ENCODE data around the gene COA6.
"Not testable (repeated sequence)": the region's sequence is repeated elsewhere in the genome, so short reads cannot be mapped to it uniquely, and the experiment has no call there.

Gene COA6

DNA sequence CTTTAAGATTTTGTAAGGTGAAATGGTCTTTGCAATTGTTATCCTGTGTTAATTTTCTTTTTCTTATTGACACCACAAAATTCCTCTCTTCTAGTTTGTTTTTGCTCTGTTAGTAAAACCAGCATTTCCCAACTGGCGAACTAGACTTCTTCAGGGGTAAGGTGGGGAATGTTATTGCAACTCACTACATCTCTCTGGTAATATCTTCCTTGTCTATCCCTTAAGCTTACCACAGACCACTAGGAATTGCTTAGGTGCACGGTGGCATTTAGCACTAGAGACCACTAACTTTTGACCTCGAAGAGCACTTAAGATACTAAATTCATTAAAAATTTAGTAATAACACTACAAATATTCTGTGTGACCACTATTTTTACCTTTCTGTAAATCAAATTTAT, 4.2 kb upstream of the COA6 start:
- in situ Hi-C loops (cut with MboI; ENCODE audit: low sequenced_read_pairs): no loop called here

DNA sequence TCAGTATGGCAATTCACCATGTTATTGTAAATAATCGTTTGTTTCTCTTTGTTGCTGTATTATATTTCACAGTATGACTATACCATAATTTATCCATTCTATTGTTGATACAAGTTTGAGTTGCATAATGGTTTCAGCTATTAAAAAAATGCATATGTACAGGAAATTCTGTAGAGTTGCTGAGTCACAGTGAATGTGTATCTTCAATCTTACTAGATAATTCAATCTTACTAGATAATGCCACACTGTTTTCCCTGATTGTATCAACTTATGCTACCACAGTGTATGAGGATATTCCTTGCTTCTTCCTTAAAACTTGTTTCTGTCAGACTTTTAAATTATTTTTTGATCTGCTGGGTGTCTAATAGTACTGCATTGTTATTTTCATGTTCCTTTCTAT, 3.5 kb upstream of the COA6 start:
- in situ Hi-C loops (cut with MboI; ENCODE audit: low sequenced_read_pairs): no loop called here

DNA sequence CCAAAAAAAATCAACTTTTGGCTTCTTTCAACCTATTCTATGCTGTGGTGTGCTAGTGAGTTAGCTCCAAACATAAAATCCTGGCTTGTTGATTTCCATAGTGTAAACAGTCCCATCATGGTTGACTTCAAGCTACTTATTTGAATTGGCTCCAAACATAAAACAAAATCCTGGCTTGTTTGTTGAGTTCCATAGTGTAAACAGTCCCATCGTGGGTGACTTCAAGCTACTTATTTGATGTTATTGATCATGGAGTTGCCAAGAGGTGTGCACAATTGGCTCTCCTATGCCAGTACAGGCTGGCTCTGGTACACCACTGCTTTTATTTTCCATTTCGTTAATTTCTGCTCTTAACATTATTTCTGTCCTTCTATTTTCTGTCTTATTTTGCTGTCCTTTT, 1.8 kb upstream of the COA6 start:
- in situ Hi-C loops (cut with MboI; ENCODE audit: low sequenced_read_pairs): no loop called here

DNA sequence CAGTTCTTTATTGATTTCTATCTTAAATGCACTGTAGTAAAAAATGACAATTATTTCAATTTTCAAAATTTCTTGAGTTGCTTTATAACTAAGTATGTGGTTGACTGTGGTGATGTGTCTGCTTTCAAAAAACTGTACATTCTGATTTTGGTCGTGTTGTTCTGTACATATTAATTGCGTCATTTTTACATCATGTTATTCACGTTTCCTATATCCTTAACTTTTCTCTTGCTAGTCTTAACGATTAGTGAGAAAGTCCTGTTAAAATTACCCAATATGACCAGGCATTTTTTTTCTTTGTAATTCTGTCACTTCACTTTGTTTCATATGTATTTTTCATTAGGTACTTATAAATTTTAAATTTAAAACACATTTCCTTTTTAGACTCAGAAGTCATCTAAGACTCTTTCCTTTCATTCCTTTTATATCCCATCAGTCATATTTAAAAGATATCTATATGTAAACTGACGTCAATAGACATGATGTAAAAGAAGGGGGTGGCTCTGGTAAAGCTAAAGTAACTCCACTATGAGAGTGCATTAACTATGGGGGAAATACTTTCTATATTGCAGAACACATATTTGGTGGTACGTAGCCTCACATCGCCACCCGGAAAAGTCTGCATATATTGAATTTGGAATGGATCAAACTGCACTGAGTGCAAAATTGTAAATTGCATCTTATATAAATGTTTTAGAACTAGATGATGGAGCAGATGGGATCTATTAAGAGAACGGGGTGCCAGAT, 1.1 kb upstream of the COA6 start:
- in situ Hi-C loops (cut with MboI; ENCODE audit: low sequenced_read_pairs): no loop called here

DNA sequence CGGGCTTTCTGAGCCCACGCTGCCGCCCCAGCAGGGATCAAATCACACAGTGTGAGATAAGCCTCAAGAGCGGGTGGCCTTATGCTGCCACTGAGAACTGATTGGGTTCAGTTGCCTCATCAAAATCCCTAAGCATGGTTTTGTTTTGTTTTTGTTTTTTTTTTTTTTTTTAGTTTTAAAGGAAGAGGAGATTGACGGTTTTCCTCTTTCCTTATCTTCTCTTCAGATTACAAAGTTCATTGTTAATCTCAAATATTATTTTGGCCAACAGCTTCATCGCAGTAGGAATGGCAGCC, 651 bp downstream of the COA6 start:
- in situ Hi-C loops (cut with MboI; ENCODE audit: low sequenced_read_pairs): no loop called here

DNA sequence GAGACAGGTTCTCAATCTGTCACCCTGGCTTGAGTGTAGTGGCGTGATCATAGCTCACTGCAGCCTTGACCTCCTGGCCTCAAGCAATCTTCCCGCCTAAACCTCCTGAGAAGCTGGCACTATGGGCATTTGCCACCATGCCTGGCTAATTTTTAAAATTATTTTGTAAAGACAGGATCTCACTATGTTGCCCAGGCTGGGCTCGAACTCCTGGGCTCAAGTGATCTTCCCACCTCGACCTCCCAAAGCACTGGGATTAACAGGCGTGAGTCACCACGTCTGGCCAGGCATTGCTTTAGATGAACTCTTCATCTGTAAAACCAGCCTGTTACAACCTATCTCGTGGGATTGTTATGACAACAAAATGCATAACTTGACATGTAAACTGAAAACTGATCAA, 2.4 kb downstream of the COA6 start:
- in situ Hi-C loops (cut with MboI; ENCODE audit: low sequenced_read_pairs): no loop called here

DNA sequence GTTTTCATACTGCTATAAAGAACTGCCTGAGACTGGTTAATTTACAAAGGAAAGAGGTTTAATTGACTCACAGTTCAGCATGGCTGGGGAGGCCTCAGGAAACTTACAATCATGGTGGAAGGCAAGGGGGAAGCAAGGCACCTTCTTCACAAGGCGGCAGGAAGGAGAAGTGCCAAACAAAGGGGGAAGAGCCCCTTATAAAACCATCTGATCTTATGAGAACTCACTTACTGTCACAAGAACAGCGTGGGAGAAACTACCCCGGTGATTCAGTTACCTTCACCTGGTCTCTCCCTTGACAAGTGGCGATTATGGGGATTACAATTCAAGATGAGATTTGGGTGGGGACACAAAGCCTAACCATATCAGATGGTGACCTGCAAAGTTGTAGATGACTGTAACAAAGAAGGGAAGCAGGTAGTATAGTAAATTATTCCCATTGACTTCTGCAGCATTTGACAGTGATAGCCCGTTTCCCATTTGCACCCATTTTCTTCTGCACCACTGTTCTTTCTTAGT, 6.4 kb downstream of the COA6 start:
- in situ Hi-C loops (cut with MboI; ENCODE audit: low sequenced_read_pairs): not testable (repeated sequence)

DNA sequence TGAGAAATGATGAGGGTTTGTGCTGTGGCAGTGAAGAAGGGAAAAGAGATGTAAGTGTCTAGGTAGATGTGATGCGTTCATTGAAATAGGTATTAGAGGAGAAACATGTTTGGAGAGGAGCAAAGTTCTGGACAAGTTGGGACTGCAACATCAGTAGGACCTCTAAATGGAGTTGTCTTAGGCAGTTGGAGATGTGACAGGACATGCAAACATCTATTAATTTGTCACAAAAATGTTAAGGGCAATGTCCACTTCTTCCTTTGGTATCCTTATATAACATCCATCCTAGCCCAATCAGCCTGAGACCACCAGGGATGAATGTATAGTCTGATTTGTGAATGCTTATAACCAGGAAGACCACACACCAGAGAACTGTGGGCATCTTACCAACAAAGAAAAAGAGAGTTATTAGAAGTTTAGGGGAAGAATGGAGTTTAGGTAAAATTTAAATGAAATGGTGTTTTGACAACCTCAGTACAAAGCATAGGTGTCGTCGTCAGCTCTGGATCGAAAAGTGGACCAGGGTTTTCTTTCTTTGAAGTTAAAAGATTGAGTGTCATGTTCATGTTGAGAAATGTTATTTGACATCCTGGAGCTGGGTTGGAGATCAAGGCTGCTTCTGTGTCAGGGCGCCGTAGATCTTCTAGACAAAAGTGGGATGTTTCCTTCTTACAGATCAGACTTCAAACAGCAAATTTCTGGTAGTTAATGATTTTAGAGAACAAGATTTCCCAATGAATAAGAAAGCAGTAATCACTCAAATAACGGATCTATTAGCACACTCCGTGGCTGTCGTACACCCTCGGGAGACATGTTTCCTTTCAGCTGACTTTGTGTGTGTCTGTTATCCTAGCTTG, 8.7 kb downstream of the COA6 start:
- in situ Hi-C loops (cut with MboI; ENCODE audit: low sequenced_read_pairs): no loop called here

DNA sequence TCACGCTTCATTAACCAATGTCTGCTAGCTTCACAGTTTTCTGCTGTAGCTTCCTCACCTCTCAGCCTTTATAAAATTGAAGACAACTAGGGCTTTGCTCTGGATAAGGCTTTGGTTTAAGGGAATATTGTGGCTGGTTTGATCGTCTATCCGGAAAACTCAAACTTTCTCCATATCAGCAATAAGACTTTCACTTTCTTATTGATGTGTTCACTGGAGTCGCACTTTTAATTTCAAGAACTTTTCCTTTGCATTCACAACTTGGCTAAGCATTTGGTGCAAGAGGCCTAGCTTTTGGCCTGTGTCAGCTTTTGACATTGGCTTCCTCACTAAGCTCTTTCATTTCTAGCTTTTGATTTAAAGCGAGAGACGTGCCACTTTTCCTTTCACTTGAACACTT, 12.9 kb downstream of the COA6 start:
- in situ Hi-C loops (cut with MboI; ENCODE audit: low sequenced_read_pairs): no loop called here

DNA sequence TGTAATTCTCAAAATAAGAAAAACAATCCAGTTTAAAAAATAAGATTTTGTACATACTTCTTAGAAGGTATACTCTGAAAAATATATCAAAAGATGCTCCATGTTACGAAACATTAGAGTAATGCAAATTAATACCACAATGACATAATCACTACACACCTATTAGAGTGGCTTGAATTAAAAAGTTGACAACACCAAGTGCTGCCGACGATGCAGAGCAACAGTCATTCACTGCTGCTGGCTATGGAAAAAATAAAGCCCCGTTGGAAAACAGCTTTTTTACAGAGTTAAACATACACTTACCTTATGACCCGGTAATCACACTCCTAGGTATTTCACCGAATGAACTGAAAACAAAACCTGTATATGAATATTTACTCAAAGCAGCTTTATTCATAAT, 14.8 kb downstream of the COA6 start:
- in situ Hi-C loops (cut with MboI; ENCODE audit: low sequenced_read_pairs): no loop called here

DNA sequence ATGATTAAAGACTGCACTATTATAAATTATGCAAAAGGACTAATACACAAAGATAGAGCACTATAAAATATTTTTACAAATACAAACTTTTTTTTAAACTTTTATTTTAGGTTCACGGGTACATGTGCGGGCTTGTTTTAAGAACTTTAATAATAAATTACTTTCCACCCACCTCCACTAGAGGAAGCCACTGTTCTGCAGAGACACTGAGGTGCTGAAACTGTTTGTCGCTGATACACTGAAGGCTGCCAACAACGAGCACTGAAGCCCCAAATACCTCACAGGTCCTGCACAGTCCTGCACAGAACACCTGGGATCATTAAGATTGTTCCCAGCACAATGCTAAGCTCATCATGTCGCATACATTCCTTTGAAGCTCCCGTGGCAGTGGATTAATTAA, 19.9 kb downstream of the COA6 start:
- in situ Hi-C loops (cut with MboI; ENCODE audit: low sequenced_read_pairs): no loop called here

DNA sequence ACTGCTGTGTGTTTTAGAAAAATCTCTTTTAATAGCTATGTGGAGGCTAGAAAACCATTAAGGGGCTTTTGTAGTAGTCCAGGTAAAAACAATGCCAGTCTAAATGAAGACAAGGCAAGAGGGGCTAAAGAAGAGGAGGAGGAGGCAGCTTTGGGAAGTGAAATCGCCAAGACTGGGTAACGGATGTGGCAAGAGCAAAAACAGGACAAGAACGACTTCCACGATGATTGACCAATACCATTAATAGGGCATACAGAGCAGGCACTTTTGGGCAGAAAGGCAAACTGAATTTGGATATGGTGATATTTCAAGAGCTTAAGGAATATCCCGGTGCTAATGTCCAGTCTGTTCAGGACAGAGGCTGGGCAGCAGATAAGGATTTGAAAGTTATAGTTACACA, 22.0 kb downstream of the COA6 start:
- in situ Hi-C loops (cut with MboI; ENCODE audit: low sequenced_read_pairs): no loop called here

DNA sequence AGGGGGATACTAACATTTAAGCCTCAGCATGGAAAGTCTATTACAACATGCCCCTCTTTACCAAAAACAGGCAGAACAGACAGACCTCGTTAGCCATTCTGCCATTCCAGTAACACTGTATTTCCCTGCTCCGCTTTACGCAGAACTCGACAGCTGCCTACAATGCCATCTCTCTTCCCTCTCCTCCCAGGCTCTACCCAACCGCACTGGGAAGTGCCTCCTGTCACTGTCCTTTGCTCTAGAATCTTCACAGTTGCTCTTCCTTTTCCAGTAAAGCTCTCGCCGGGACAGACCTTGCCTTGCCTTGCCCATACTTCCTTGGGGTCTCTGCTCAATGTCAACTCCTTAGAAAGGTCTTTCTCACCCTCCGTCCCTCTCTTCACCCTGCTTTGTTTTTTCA, 22.8 kb downstream of the COA6 start:
- in situ Hi-C loops (cut with MboI; ENCODE audit: low sequenced_read_pairs): no loop called here

DNA sequence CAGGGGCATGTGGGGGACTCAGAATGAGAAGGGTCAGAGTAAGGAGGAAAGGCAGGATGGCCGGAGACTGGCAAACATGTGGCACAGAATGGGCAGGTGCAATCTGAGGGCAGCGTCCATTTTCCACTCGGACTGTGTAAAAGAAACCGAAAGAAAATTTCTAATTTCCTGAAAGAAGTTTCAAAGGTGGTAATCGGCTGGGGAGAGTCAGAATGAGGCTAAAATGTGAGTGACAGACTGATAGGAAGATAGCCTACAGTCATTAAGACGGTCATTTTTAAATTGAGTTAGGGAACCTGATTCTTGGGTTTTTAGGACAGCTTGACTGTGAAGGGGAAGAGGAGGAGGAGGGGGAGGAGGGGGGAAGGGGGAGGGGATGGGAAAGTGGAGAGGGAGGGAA, 23.6 kb downstream of the COA6 start:
- in situ Hi-C loops (cut with MboI; ENCODE audit: low sequenced_read_pairs): no loop called here

DNA sequence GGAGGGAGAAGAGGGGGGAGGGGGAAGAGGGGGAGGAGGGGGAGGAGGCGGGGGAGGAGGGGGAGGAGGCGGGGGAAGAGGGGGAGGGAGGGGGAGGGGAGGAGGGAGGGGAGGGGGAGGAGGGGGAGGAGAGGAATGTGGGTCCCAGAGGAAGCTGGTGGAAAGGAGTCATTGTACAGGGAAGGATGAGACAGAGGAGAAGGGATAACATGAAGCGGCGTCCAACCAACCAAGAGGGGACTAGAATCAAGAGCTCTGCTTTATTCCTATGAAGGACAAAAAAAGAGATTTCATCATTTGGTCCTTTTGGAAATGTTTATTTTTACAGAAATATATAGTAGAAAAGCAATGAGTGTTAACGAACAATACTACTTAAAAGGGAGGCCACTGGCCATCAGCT, 24.5 kb downstream of the COA6 start:
- in situ Hi-C loops (cut with MboI; ENCODE audit: low sequenced_read_pairs): no loop called here

DNA sequence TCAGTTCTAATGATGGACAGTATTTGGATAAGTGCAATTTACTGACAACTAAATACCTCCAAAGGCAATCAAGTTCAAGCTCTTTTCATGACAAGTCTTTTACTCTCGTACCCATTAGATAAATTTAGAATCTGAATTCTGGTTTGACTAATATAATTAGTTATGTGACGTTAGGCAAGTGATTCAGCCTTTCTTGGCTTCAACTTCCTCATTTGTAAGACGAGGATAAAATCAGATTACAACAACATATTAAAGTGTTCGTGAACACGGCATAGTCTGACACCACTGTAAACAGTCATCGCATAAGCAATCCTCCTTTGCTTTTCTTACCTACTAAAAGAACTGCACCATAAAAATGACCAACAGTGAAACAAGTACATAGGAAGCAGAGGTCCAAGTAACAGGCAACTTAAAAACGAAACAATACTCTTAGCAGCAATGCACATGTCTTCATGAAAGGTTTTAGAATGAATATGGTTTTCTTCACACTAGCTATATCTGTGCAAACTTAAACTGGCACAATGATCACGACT, 25.7 kb downstream of the COA6 start:
- in situ Hi-C loops (cut with MboI; ENCODE audit: low sequenced_read_pairs): no loop called here

DNA sequence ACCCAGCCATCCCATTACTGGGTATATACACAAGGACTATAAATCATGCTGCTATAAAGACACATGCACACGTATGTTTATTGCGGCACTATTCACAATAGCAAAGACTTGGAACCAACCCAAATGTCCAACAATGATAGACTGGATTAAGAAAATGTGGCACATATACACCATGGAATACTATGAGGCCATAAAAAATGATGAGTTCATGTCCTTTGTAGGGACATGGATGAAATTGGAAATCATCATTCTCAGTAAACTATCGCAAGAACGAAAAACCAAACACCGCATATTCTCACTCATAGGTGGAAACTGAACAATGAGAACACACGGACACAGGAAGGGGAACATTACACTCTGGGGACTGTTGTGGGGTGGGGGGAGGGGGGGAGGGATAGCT, 26.3 kb downstream of the COA6 start:
- in situ Hi-C loops (cut with MboI; ENCODE audit: low sequenced_read_pairs): not testable (repeated sequence)

DNA sequence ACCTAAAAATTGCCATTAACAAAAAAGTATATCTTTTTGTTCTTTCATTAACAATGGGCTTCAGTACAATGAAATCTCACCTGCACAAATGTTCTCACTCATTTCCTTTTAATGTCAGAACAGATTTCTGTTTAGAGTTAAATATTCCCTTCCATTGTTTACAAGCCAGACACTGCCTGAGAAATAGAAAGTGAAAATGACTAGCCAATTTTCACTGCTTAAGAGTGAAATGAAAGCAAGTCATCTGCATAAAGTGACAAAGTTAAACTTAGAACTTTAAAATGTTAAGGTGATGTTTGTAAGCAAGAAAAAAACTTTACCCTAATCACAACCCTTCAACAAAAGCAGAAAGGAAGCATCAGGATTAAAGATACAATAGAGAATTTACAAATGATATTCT, 27.5 kb downstream of the COA6 start:
- in situ Hi-C loops (cut with MboI; ENCODE audit: low sequenced_read_pairs): no loop called here

DNA sequence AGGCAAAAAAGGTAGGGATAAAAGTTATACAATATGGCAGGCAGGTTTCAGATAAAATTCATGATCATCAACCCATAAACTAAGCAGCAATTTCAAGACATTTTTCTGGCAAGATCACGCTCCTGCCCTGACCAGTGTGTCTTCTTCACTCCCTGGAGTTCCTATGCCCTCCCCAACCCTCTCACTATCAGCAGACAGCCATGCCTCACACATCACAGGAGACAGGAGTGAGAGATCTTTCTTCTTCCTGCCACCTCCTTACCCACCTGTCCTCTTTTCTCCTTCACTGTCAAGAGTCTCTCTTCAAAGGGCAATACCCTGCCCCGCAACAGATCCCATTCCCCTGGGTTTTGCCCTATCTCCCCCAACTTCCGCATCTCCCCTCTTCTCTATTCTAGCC, 28.4 kb downstream of the COA6 start:
- in situ Hi-C loops (cut with MboI; ENCODE audit: low sequenced_read_pairs): no loop called here

DNA sequence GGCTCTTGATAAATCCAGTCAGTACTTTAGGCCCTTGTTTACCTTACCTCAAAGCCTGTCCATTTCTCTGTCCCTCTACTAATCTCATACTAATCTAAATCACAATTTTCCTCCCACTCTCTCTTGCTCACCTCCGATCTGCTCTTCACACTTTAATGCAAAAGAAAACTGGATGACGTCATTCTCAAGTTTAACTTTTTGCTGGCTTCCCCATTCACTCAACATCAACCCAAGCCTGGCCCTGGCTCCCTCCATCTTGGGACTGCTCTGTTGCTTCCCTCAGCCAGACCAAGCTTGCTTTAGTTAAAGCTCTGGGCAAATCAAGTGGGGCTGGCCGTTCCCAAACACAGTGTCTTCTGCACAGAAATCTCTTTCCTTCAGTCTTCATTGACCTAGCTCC, 29.7 kb downstream of the COA6 start:
- in situ Hi-C loops (cut with MboI; ENCODE audit: low sequenced_read_pairs): no loop called here

DNA sequence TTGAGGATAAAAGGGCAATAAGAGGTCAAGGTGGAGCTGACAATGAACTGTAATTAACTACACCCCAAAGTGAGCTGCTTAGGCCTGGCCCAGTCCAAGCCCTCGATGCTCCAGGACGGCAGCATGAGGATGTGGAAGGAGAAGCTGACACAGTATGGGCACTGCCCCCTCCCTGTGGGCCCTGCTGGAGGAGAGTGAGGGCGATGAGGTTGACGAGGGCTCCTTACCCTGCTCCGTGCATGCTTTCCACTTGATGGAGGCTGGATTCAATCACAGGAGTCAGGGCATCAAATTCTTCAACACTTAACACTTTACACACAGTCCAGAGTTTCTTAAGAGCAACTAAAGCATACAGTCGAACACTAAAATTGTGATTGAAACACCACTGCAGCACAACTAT, 32.4 kb downstream of the COA6 start:
- in situ Hi-C loops (cut with MboI; ENCODE audit: low sequenced_read_pairs): no loop called here

DNA sequence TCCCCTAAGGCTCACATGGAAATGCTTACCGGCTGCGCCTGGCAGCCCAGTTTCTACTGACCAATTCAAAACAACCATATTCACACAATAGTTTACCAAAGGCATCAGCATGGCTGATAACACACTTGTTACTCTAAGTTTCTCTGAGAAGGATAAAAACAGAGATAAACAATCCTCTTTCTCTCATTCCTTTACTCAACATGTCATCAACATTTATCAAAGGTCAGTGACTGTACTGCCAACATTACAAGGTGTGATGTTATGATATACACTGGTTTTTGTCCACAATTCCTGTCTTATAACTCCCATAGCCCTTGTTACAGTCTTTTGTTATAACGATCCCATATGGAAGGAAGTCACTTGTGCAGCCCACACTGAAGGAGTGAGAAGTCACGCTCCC, 33.6 kb downstream of the COA6 start:
- in situ Hi-C loops (cut with MboI; ENCODE audit: low sequenced_read_pairs): no loop called here

Measured in hTERT RPE-1 (cell line).